Thyroid gland (tissue), 4 donors: ENCODE results near the gene ADAMTS9.

Experiments used
- POLR2A ChIP-seq, 2 donors: fragments of 450-650 bp; IDR thresholded peaks; one replicate each; pipeline ENCODE4 v1.6.1; 2017; ENCODE audit warnings: antibody characterized with exemption in 2 of 2, mild to moderate bottlenecking in 2 of 2, moderate library complexity in 1 of 2
- TF ChIP-seq, protein P1 (sequence below), 6 experiments: fragments of 200-600 bp in 3 of 6; fragments of 450-650 bp in 3 of 6; sonication (generic) in 3 of 6; IDR thresholded peaks; one replicate each; pipeline ENCODE4 v1.5.1; 2016 to 2019; ENCODE audit warnings: antibody characterized with exemption in 6 of 6, mild to moderate bottlenecking in 2 of 6, inconsistent platforms in 1 of 6, moderate library complexity in 1 of 6

DNA sequence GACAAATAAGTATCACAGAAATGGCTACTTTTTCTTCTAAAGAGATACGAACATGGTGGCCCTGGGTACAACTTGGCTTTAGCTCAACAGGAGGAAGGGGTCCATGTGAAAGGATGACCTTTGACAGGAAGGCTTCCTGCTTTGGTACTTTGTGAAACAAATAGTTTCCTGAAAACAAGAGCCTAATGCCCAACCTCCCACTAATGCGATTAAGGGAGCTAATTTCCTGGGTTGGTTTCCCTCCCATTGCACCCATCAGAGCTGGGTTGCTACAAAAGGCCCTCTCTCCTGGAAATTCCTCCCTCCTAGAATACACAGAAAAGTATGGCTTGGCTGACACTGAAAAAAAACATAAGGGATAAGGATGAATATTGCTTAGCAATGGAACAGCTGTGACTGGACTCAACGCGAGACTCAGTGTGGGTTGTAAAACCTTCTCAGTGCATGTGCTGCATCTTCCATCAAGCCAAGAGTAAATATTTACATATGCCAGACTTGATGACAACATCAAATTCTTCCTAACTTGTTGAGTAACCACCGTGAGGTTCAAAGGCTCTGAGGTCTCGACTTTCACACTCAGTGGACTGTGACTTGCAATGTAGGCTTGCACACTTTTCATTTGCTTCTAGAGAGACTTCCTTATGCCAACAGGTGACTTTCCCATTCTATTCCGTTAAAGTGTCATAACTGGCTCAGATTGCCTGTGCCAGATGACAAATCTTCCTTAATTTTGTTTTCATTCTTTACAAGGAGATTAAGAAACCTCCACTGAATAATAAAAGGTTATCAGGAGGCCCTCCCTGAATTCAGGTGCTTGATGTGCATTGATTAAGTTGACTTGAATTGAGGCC lies 60.1 kb downstream of the ADAMTS9 start:
- TF ChIP-seq POLR2A (IDR thresholded peaks at IDR 0.05), result no peak
- TF ChIP-seq, protein P1, sequence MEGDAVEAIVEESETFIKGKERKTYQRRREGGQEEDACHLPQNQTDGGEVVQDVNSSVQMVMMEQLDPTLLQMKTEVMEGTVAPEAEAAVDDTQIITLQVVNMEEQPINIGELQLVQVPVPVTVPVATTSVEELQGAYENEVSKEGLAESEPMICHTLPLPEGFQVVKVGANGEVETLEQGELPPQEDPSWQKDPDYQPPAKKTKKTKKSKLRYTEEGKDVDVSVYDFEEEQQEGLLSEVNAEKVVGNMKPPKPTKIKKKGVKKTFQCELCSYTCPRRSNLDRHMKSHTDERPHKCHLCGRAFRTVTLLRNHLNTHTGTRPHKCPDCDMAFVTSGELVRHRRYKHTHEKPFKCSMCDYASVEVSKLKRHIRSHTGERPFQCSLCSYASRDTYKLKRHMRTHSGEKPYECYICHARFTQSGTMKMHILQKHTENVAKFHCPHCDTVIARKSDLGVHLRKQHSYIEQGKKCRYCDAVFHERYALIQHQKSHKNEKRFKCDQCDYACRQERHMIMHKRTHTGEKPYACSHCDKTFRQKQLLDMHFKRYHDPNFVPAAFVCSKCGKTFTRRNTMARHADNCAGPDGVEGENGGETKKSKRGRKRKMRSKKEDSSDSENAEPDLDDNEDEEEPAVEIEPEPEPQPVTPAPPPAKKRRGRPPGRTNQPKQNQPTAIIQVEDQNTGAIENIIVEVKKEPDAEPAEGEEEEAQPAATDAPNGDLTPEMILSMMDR (IDR thresholded peaks at IDR 0.05), result no peak
